Astrocyte of the spinal cord (primary cell): Measurements from ENCODE around the gene RBM6.

Experiments used
- DNase-seq: peaks from one replicate; pipeline ENCODE4 v3.0.0; 2011; ENCODE audit warnings: low read depth, low spot score
- H3K4me3 ChIP-seq: 2 replicates; pipeline ENCODE4 v1.5.1; 2011; ENCODE audit warnings: low read depth, mild to moderate bottlenecking, low read length, moderate library complexity
- CTCF ChIP-seq: IDR thresholded peaks from 2 replicates; pipeline ENCODE4 v1.5.1; 2012; ENCODE audit warnings: low read depth, mild to moderate bottlenecking, low read length, inconsistent platforms
- in situ Hi-C: cut with HindIII; loops from 2 replicates; pipeline ENCODE4 v1.10.0; 2017; ENCODE audit warnings: low sequenced_read_pairs

Gene RBM6

GRCh38 chr3:50088725-50089608 lies 149.0 kb downstream of the RBM6 start, which contains the start of gene RBM5:
Gene RBM5, plus strand, starts transcription at chr3:50088919. Its CDS starts 1,516 bp downstream, at chr3:50090435.
- H3K4me3 ChIP-seq = peak within 1 kb of the TSS; percentile 80
- DNase-seq = peak; percentile 92
- in situ Hi-C loops = no loop called here
- TF ChIP-seq CTCF = no peak

GRCh38 chr3:50089609-50089945 lies 149.6 kb downstream of the RBM6 start:
- no peak for TF ChIP-seq CTCF
- in situ Hi-C loops = no loop called here
- peak overlapping the region; percentile 80 for H3K4me3 ChIP-seq
- DNase-seq = peak; percentile 51

- no peak for TF ChIP-seq CTCF
- peak overlapping the region; percentile 5 for H3K4me3 ChIP-seq
- in situ Hi-C loops = no loop called here
- no peak for DNase-seq
Measured at GRCh38 chr3:50090984-50091383, 151.0 kb downstream of the RBM6 start.

DNA sequence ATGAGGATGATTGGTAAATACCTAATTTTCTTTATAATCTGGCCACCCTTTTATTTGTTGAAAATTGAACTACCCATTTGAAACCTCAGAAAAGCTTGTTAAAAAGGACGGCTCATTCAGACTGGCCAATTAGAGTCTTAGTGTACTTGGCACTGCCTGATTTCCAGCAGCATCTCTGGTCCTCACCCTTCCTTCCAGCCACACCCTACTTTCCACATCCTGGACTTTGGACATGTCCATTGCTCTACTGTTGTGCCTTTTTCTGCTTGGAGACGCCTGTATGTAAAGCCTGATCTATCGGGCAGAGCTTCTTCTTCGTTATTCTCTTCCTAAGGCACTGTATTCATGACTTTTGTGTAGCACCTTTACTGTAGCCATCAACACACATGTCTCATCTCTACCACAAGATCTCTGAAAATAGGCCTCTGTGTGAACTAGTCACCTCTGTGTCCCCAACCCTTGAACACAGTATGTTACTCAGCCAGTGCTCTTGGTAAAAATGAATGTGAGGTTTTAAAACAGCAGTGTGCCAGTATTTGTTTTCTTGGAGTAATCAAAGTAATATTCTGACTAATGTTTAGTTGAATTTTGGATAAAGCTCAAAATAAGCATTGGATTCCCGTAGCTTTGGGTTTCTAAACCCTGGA lies 155.5 kb downstream of the RBM6 start:
- in situ Hi-C loops = no loop called here
- TF ChIP-seq CTCF = no peak
- H3K4me3 ChIP-seq = no peak overlapping the region
- DNase-seq = no peak

- H3K4me3 ChIP-seq = no peak overlapping the region
- no peak for TF ChIP-seq CTCF
- in situ Hi-C loops = no loop called here
- no peak for DNase-seq
Measured at GRCh38 chr3:50100386-50100785, 160.4 kb downstream of the RBM6 start.

DNA sequence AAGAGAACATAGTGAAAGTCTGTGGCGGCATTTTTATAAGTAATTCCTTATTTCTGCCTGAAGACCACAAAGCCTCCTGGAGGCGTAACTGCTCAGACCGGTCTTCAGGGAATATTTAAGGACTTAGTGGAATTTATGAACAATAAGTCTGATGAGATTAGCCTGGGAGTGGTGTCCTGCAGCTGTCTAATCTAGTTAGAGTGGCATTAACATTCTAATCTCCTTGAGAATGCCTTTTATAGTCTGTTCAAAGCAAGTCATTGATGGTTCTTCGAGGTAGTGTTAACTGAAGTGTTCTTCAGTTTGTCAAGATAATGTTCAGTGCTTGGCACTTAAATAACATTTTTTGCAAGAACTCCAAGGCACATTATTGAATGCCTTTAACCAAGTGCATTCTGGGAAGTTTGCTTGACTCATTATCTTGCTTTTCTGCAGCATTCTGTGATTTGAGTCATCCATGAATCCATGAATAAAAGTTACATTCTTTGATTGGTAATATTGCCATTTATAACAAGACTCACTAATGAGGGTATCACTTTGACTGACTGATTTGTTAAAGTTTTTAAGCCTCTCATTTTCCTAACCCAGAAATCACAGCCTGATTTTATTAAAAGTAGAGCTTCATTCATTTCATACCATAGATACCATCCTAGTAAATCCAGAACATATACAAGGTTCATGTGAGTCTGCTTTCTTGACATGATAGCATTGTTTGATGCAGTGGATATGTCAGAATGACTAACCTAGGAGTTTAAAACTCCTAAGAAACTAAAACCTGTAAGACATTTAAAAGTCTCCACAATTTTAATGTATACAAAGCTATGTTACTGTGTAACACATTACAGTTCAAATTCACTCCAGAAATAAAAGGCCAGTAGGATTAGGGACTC lies 161.3 kb downstream of the RBM6 start:
- no peak overlapping the region for H3K4me3 ChIP-seq
- no peak for TF ChIP-seq CTCF
- in situ Hi-C loops = no loop called here
- peak; percentile 26 for DNase-seq
